Hippocampal formation (tissue), 2 donors: ENCODE results near the gene SPATA46.
A peak's percentile ranks its signal among the peaks of the same experiment; 100 is the strongest.
"Not testable (repeated sequence)": the region's sequence is repeated elsewhere in the genome, so short reads cannot be mapped to it uniquely, and the experiment has no call there.

Experiments
- DNase-seq, 2 donors: peaks; one replicate each; lab custom pipeline; 2025; lab: John Stamatoyannopoulos, UW

SPATA46 gene

GRCh38 chr1:162353702-162354101 lies 23.0 kb downstream of the SPATA46 start:
- no peak for DNase-seq

GRCh38 chr1:162353078-162353477 lies 23.6 kb downstream of the SPATA46 start:
- DNase-seq = no peak

GRCh38 chr1:162351874-162352273 lies 24.8 kb downstream of the SPATA46 start:
- not testable (repeated sequence) for DNase-seq

GRCh38 chr1:162351246-162351842 lies 25.3 kb downstream of the SPATA46 start:
- DNase-seq = no peak

GRCh38 chr1:162349635-162350330 lies 26.9 kb downstream of the SPATA46 start:
- DNase-seq = no peak

- no peak for DNase-seq
Observed at GRCh38 chr1:162347281-162347680, 29.4 kb downstream of the SPATA46 start.

- no peak for DNase-seq
Observed at GRCh38 chr1:162343470-162343869, 33.2 kb downstream of the SPATA46 start.

- DNase-seq = no peak
Observed at GRCh38 chr1:162342452-162342983, 34.1 kb downstream of the SPATA46 start.

- no peak for DNase-seq
Observed at GRCh38 chr1:162336621-162337285, 39.9 kb downstream of the SPATA46 start.

- DNase-seq = peak in 1 of 2 donors; percentile 5
Observed at GRCh38 chr1:162335126-162335525, 41.5 kb downstream of the SPATA46 start.

- DNase-seq = no peak
Observed at GRCh38 chr1:162333991-162334390, 42.7 kb downstream of the SPATA46 start.

- no peak for DNase-seq
Observed at GRCh38 chr1:162329826-162330225, 46.8 kb downstream of the SPATA46 start.

- no peak for DNase-seq
Observed at GRCh38 chr1:162328512-162328911, 48.1 kb downstream of the SPATA46 start.

- DNase-seq = no peak
Observed at GRCh38 chr1:162327788-162328165, 48.9 kb downstream of the SPATA46 start.

- peak in 1 of 2 donors; percentile 0 for DNase-seq
Observed at GRCh38 chr1:162327144-162327787, 49.4 kb downstream of the SPATA46 start.

GRCh38 chr1:162326559-162326958 lies 50.1 kb downstream of the SPATA46 start:
- DNase-seq = no peak

- no peak for DNase-seq
Observed at GRCh38 chr1:162324396-162324795, 52.3 kb downstream of the SPATA46 start.
